Activated CD4-positive, alpha-beta T cell treated with anti-CD3 and anti-CD28 coated beads, Interleukin-2, Interleukin-4, amounts not matched to agents 100 ng/mL and 50 ng/mL, durations not matched to agents 16 hours and 8 hours (primary cell): ENCODE results near the gene PPP1R3E.
A peak's percentile ranks its signal among the peaks of the same experiment; 100 is the strongest.
"Not testable (repeated sequence)": the region's sequence is repeated elsewhere in the genome, so short reads cannot be mapped to it uniquely, and the experiment has no call there.

ENCODE experiments used
- DNase-seq: peaks from one replicate; pipeline ENCODE4 v3.0.0-alpha.2; 2020; ENCODE audit warnings: low spot score

Gene PPP1R3E, protein sequence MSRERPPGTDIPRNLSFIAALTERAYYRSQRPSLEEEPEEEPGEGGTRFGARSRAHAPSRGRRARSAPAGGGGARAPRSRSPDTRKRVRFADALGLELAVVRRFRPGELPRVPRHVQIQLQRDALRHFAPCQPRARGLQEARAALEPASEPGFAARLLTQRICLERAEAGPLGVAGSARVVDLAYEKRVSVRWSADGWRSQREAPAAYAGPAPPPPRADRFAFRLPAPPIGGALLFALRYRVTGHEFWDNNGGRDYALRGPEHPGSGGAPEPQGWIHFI

GRCh38 chr14:23302290-23303225 lies at the start of gene PPP1R3E:
TSS of gene PPP1R3E (minus strand) at chr14:23302859. CDS start at chr14:23302576, 283 bp downstream.
- peak; percentile 83 for DNase-seq

DNA sequence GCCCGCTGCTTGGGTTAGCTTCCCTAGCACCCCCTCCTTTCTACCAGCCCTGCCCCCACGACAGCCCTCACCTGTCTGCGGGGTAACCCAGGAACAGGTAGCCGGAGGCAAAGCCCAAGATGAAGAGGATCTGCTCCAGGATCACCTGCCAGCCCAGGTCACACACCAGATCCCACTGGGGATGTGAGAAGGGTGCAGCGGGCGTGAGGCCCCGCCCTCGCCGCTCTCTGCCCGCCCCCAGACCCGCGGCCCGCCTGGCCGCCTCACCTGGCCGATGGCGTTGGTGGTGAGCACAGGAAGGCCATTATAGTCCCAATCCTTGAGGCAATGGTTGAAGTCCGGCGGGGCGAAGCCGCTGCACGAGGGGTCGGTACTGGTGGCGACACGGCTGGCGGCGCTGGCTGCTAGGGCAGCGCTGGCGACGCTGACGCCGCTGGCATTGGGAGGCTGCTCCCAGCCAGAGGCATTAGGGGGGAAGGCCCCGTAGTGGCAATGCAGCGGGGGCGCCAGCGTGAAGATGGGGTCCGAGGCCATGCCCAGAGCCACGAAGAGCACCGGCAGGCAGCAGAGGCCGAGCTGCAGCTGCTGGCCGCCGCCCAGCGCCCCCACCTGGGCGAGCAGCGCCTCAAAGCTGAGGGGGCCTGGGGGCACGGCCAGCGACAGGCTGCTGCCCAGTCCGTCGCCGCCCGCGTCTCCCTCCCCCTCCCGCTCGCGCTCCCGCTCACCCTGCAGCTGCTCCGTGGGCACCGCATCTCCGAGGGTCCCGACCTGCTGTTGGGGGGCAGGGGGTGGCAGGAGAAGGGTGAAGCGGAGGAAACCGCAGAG lies 49.2 kb upstream of the PPP1R3E start:
- no peak for DNase-seq

GRCh38 chr14:23349156-23349845 lies 46.6 kb upstream of the PPP1R3E start:
- no peak for DNase-seq

DNA sequence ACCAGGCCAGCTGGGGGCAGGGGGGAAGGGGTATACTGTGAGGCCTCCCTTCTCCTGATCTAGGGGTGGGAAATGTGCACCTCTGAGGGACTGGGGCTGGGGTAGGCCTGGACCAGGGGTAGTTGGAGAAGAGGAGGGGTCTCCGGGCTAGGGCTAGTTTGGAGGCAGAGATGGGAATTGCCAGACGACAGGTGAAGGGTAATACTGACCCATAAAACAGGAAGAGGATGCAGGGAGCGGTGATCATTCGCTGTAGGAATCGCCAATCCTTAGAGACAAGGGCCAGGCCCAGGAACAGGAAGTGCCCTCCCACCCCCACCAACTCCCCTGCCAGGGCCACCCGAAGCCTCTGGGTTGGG lies 45.6 kb upstream of the PPP1R3E start:
- DNase-seq = no peak

- no peak for DNase-seq
These were observed 45.0 kb upstream of the PPP1R3E start for GRCh38 chr14:23347406-23348296.

- no peak for DNase-seq
These were observed 44.2 kb upstream of the PPP1R3E start for GRCh38 chr14:23346693-23347405.

DNA sequence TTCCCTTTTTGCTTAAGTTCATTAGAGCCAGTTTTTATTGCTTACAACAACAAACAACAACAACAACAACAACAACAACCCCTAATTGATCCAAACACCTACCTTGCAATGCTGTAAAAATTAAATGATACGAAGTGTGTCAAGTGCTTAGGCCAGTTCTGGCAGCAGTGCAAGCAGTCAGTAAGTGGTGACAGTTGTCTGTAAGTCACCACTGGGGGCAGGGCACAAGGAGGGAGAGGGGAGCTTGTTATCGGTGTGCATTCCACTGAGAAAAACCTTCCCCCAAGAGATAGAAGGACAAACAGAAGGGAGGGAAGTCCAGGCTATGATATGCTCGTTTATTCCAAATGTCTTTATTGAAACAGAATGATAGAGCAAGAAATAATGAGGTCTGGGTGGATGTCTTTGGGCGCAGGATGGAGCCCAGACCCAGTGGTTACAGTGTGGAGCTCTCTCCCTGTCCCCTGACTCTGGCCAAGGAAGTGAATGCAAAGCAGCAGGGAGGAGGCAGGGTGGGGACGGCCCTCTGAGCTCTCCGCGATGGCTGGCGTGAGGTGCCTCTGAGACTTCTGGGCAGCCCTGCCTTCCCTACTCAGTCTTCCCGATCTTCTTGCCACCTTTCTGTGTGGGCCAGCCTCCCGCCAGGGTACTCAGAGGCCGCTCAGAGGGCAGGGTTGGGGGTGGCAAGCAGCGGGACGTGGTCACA lies 43.5 kb upstream of the PPP1R3E start:
- DNase-seq = no peak

DNA sequence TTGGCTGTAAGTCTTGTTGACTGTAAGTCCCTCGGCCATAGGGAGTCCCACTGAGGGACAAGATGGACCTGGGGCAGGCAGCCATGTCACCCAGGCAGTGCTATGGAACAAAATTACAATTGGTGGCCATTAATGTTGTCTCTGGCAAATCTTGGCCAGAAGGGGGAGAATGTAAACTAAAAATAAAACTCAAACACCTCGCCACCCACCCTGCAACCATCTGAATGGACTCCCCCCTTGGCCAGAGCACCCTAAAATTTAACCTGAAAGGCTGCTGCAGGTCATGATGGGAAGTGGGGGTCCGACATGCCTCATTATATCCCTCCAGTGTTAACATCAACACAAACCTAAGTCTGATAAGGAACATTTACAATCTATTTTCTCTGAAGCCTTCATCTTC lies 41.8 kb upstream of the PPP1R3E start:
- no peak for DNase-seq

- DNase-seq = no peak
These were observed 37.0 kb upstream of the PPP1R3E start for GRCh38 chr14:23339506-23340268.

DNA sequence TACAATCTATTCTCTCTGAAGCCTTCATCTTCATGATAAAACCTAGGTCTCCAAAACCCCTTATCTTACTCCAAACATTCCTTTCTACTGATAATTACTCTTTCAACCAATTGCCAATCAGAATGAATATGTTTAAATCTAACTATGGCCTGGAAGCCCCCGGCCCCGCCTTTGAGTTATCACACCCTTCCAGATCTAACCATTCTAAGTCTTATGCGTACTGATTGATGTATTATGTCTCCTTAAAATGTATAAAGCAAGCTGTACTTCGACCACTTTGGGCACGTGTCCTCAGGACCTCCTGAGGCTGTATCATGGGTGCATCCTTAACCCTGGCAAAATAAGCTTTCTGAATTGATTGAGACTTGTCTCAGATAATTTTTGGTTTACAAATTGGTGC lies 33.0 kb upstream of the PPP1R3E start:
- DNase-seq = no peak

- peak; percentile 82 for DNase-seq
These were observed 25.5 kb upstream of the PPP1R3E start for GRCh38 chr14:23327947-23328744.

- DNase-seq = no peak
These were observed 24.1 kb upstream of the PPP1R3E start for GRCh38 chr14:23326491-23327332.

DNA sequence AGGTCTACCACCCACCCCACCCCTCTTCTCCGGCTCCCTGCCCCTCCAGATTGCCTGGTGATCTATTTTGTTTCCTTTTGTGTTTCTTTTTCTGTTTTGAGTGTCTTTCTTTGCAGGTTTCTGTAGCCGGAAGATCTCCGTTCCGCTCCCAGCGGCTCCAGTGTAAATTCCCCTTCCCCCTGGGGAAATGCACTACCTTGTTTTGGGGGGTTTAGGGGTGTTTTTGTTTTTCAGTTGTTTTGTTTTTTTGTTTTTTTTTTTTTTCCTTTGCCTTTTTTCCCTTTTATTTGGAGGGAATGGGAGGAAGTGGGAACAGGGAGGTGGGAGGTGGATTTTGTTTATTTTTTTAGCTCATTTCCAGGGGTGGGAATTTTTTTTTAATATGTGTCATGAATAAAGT lies 23.1 kb upstream of the PPP1R3E start:
- DNase-seq = not testable (repeated sequence)

DNA sequence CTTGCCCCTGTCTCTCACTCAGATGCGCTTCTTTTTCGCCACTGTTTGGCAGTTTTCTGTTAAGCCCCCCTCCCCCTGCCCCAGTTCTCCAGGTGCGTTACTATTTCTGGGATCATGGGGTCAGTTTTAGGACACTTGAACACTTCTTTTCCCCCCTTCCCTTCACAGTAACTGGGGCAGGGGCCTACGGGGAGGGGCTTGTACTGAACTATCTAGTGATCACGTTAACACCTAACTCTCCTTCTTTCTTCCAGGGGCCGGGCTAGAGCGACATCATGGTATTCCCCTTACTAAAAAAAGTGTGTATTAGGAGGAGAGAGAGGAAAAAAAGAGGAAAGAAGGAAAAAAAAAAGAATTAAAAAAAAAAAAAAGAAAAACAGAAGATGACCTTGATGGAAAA lies 22.3 kb upstream of the PPP1R3E start:
- no peak for DNase-seq

DNA sequence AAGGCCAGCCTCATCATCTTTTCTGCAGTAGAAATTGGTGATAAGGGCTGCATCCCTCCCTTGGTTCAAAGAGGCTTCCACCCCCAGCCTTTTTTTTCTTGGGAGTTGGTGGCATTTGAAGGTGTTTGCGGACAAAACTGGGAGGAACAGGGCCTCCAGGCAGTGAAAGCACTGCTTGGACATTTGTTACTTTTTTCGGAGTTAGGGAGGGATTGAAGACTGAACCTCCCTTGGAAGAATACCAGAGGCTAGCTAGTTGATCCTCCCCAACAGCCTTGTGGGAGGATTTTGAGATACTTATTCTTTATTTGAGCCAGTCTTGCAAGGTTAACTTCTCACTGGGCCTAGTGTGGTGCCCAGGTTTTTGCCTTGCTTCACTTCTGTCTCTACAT lies 21.8 kb upstream of the PPP1R3E start:
- no peak for DNase-seq

DNA sequence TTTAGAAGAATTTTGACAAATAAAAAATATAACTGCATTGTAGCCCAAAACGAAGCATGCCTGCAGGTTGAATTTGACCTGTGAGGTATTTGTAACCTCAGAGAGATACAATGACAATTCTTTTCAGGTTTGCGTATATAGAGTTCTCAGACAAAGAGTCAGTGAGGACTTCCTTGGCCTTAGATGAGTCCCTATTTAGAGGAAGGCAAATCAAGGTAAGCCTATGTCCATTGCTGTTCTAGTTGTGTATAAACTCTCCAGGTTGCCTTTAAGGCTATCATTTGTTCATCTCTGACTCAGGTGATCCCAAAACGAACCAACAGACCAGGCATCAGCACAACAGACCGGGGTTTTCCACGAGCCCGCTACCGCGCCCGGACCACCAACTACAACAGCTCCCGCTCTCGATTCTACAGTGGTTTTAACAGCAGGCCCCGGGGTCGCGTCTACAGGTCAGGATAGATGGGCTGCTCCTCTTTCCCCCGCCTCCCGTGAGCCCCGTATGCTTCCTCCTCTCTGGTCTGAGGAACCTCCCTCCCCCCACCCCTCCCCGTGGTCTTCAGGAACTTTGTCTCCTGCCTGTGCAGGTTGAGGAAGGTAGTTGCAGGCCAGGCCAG lies 21.3 kb upstream of the PPP1R3E start:
- DNase-seq = no peak
